GM12878 (cell line): Measurements from ENCODE around the gene TBKBP1. TPM values are rescaled to one million over a fixed set of nuclear protein-coding genes. Genes with fewer than 3 reads are reported as not detected.

Source experiments
- CHD4 ChIP-seq: fragments of 200-600 bp; sonication (generic); IDR thresholded peaks from 2 replicates; pipeline ENCODE4 v1.6.1; 2016; ENCODE audit warnings: mild to moderate bottlenecking
- E2F8 ChIP-seq: fragments of 450-650 bp; IDR thresholded peaks from 2 replicates; pipeline ENCODE4 v1.6.1; 2018; ENCODE audit warnings: mild to moderate bottlenecking, low read depth, moderate library complexity; ENCODE audit not compliant: partially characterized antibody
- ELK1 ChIP-seq: IDR thresholded peaks from 2 replicates; pipeline ENCODE4 v1.6.1; 2012; ENCODE audit warnings: low read depth, low read length, improper control_type of control experiment
- ETV6 ChIP-seq, 2 experiments: fragments of 450-650 bp in 1 of 2; IDR thresholded peaks in 1 of 2; conservative IDR thresholded peaks in 1 of 2; 2 replicates each; pipeline ENCODE4 v1.6.1; 2014; ENCODE audit warnings: antibody characterized with exemption in 1 of 2, borderline replicate concordance in 1 of 2, low read depth in 1 of 2, mild to moderate bottlenecking in 1 of 2, moderate library complexity in 1 of 2
- FOS ChIP-seq: IDR thresholded peaks from 3 replicates; pipeline ENCODE4 v1.6.1; 2011; ENCODE audit warnings: borderline replicate concordance; ENCODE audit not compliant: insufficient read length; ENCODE audit errors: extremely low read depth
- HDAC2 ChIP-seq: fragments of 200-600 bp; sonication (generic); IDR thresholded peaks from 2 replicates; pipeline ENCODE4 v1.6.1; 2017
- HDGF ChIP-seq: fragments of 450-650 bp; IDR thresholded peaks from 2 replicates; pipeline ENCODE4 v1.6.1; 2016; ENCODE audit warnings: antibody characterized with exemption
- IRF5 ChIP-seq: fragments of 450-650 bp; IDR thresholded peaks from 2 replicates; pipeline ENCODE4 v1.6.1; 2017; ENCODE audit warnings: borderline replicate concordance
- KAT2A ChIP-seq: conservative IDR thresholded peaks from 2 replicates; pipeline ENCODE4 v1.6.1; 2011; ENCODE audit warnings: low read depth, low read length; ENCODE audit not compliant: control insufficient read depth
- NBN ChIP-seq: fragments of 450-650 bp; IDR thresholded peaks from 2 replicates; pipeline ENCODE4 v1.6.1; 2016
- NFYA ChIP-seq: IDR thresholded peaks from 2 replicates; pipeline ENCODE4 v1.6.1; 2011; ENCODE audit warnings: low read depth, mild to moderate bottlenecking, low read length, improper control_type of control experiment, borderline replicate concordance
- POU2F2 ChIP-seq: IDR thresholded peaks from 3 replicates; pipeline ENCODE4 v1.6.1; 2011; ENCODE audit warnings: low read depth, mild to moderate bottlenecking, low read length, borderline replicate concordance
- RELB ChIP-seq: fragments of 450-650 bp; IDR thresholded peaks from 2 replicates; pipeline ENCODE4 v1.6.1; 2017; ENCODE audit warnings: low read depth, mild to moderate bottlenecking, moderate library complexity
- YBX1 ChIP-seq: fragments of 450-650 bp; IDR thresholded peaks from 2 replicates; pipeline ENCODE4 v1.6.1; 2016; ENCODE audit warnings: antibody characterized with exemption
- ZBTB11 ChIP-seq: fragments of 450-650 bp; formaldehyde crosslinking; IDR thresholded peaks from 2 replicates; pipeline ENCODE4 v1.5.0; 2022; ENCODE audit warnings: mild to moderate bottlenecking, missing genetic modification characterization
- polyA plus RNA-seq, 11 experiments: library from polyadenylated mRNA; depleted of rRNA in 4 of 11; unstranded in 6 of 11; stranded (reverse) in 5 of 11; fragments of >200 nt; fragmentation: Nextera tagmentation in 4 of 11; fragmentation: Illumina TruSeq in 1 of 11; extraction: Ambion mirVana in 4 of 11; extraction: Trizol in 1 of 11; gene quantifications; 1 replicate in 1 of 11; 2 replicates in 10 of 11; pipeline versions ENCODE4 v1.2.1 to v1.2.3, GENCODE V29; 2011 to 2016; ENCODE audit warnings: inconsistent platforms in 2 of 11, missing spikeins in 2 of 11, low read depth in 1 of 11
- total RNA-seq, 4 experiments: library from RNA; depleted of rRNA in 3 of 4; stranded (reverse); fragments of >200 nt in 3 of 4; fragmentation: Illumina TruSeq in 1 of 4; extraction: Trizol in 1 of 4; gene quantifications; 2 replicates each; pipeline versions ENCODE4 v1.2.1 to v1.2.3, GENCODE V29; 2013 to 2021
- TF ChIP-seq, protein P1 (sequence below): fragments of 450-650 bp; IDR thresholded peaks from 2 replicates; pipeline ENCODE4 v1.6.1; 2017; ENCODE audit warnings: mild to moderate bottlenecking

Gene TBKBP1
- total and polyA plus RNA-seq, 10 of the 15 experiments (the other 5 are each of a cell fraction or from before 2014, with no cell fraction given) = 0.11 to 2.7 (median 0.74) TPM; not detected in 3

DNA sequence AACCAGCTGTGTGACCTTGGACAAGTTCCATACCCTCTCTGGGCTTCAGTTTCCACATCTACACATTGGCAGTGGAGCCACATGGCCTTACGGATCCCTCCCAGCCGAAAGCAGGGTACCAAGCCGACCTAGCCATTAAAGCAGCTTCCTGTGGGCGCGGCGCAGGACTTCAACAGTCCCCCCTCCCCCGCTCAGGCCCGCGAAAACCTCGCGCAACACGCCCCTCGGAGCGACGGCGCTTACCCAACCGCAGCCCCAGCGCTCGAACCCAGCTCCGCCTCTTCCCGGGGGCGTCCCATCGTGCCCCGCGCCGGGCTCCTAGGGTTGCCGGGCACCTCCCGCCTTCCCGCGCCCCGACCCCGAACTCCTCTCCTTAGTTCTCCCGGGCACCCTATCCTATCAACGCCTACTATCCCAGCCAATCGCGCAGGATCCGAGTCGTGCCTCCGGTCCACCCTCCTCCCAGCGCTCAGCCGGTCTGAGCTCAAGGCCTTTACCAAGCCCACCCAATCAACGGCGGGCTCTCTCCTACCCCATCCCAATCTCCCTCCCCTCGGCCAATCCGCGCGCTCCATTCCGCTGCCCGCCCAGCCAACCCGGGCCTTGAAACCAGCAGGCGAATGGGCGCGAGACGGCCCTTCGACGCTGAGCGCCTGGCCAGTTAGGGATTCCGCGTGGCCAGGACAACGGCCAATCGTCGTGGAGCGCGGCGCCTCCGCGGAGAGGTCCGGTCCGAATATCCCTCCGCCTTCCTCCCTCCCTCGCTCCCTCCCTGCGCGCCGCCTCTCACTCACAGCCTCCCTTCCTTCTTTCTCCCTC is 44.6 kb upstream of the TBKBP1 start, which contains the start of gene KPNB1 (continued):
- TF ChIP-seq CHD4 (no peak), POU2F2 (peak; percentile 78), HDGF (peak; percentile 99), FOS (peak; percentile 66), HDAC2 (no peak), KAT2A (no peak), IRF5 (no peak), E2F8 (no peak), RELB (peak; percentile 67), NBN (peak; percentile 67), YBX1 (no peak), ZBTB11 (CRISPR knock-in tag) (no peak), NFYA (peak; percentile 72), ETV6 (conservative IDR thresholded peaks at IDR 0.05 in 1 of 2, IDR thresholded peaks at IDR 0.05 in 1 of 2; ENCODE audit: borderline replicate concordance in 1 of 2, low read depth in 1 of 2) (peak in 1 of 2 experiments; percentile 47; a peak in 1 of 4 replicates), ELK1 (0 out of 2 replicates have a peak, but pooled peaks have one; percentile 44)
- TF ChIP-seq, protein P1, sequence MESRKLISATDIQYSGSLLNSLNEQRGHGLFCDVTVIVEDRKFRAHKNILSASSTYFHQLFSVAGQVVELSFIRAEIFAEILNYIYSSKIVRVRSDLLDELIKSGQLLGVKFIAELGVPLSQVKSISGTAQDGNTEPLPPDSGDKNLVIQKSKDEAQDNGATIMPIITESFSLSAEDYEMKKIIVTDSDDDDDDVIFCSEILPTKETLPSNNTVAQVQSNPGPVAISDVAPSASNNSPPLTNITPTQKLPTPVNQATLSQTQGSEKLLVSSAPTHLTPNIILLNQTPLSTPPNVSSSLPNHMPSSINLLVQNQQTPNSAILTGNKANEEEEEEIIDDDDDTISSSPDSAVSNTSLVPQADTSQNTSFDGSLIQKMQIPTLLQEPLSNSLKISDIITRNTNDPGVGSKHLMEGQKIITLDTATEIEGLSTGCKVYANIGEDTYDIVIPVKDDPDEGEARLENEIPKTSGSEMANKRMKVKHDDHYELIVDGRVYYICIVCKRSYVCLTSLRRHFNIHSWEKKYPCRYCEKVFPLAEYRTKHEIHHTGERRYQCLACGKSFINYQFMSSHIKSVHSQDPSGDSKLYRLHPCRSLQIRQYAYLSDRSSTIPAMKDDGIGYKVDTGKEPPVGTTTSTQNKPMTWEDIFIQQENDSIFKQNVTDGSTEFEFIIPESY = no peak
